Neural cell (in vitro differentiated cells): ENCODE results near the gene CDR2L. TPM values are rescaled to one million over a fixed set of nuclear protein-coding genes. Genes with fewer than 3 reads are reported as not detected.

Experiments used
- H2AFZ ChIP-seq: fragments of 200-600, 300-800 bp; sonication (generic), shearing (Covaris generic); 2 replicates; pipeline ENCODE4 v1.6.0; 2014; ENCODE audit warnings: low read depth, mild to moderate bottlenecking, antibody characterized with exemption, low read length, moderate library complexity
- H3F3A ChIP-seq: fragments of 200-600 bp; shearing (Covaris generic); 2 replicates; pipeline ENCODE4 v1.6.1; 2016; ENCODE audit warnings: mild to moderate bottlenecking, moderate library complexity, mixed read lengths, antibody characterized with exemption, low read length; ENCODE audit not compliant: insufficient read depth, poor library complexity, severe bottlenecking
- H3K27ac ChIP-seq: fragments of 200-600, 300-800 bp; sonication (generic), shearing (Covaris generic); 2 replicates; pipeline ENCODE4 v1.5.1; 2014; ENCODE audit warnings: mild to moderate bottlenecking, low read length, moderate library complexity
- H3K27me3 ChIP-seq: fragments of 300-800, 200-600 bp; sonication (generic), shearing (Covaris generic); 2 replicates; pipeline ENCODE4 v1.6.0; 2014; ENCODE audit warnings: mild to moderate bottlenecking, low read depth, low read length, moderate library complexity; ENCODE audit not compliant: insufficient read depth
- H3K36me3 ChIP-seq: fragments of 300-800, 200-600 bp; sonication (generic), shearing (Covaris generic); 2 replicates; pipeline ENCODE4 v1.5.1; 2014; ENCODE audit warnings: mild to moderate bottlenecking, antibody characterized with exemption, low read length, moderate library complexity; ENCODE audit not compliant: insufficient read depth
- H3K4me2 ChIP-seq: fragments of 300-800, 200-600 bp; sonication (generic), shearing (Covaris generic); 2 replicates; pipeline ENCODE4 v1.6.0; 2014; ENCODE audit warnings: mild to moderate bottlenecking, low read length
- H3K4me3 ChIP-seq: fragments of 300-800, 200-600 bp; sonication (generic), shearing (Covaris generic); 2 replicates; pipeline ENCODE4 v1.5.1; 2014; ENCODE audit warnings: mild to moderate bottlenecking, low read length, moderate library complexity
- H3K79me2 ChIP-seq: fragments of 200-600 bp; shearing (Covaris generic); replicated peaks from 2 replicates; pipeline ENCODE4 v1.6.0; 2014; ENCODE audit warnings: mild to moderate bottlenecking, low read length, moderate library complexity; ENCODE audit not compliant: insufficient read depth
- H3K9ac ChIP-seq: fragments of 300-800, 200-600 bp; sonication (generic), shearing (Covaris generic); 2 replicates; pipeline ENCODE4 v1.6.1; 2016; ENCODE audit warnings: mild to moderate bottlenecking, low read length, mixed read lengths
- H3K9me2 ChIP-seq: fragments of 200-600 bp; shearing (Covaris generic); 2 replicates; pipeline ENCODE4 v1.6.1; 2016; ENCODE audit warnings: mild to moderate bottlenecking, low read length, mixed read lengths; ENCODE audit not compliant: insufficient read depth
- H3K9me3 ChIP-seq: fragments of 200-600, 300-800 bp; sonication (generic), shearing (Covaris generic); 2 replicates; pipeline ENCODE4 v1.6.1; 2016; ENCODE audit warnings: mild to moderate bottlenecking, mixed run types, low read length, moderate library complexity, mixed read lengths
- H4K20me1 ChIP-seq: fragments of 200-600 bp; shearing (Covaris generic); 2 replicates; pipeline ENCODE4 v1.6.1; 2016; ENCODE audit warnings: mild to moderate bottlenecking, mixed run types; ENCODE audit not compliant: insufficient read depth
- EP300 ChIP-seq: fragments of 450-650 bp; conservative IDR thresholded peaks from 2 replicates; pipeline ENCODE4 v1.6.1; 2014; ENCODE audit warnings: antibody characterized with exemption, mild to moderate bottlenecking, moderate library complexity; ENCODE audit not compliant: poor library complexity, severe bottlenecking
- EZH2 ChIP-seq: fragments of 200-600, 300-800 bp; shearing (Covaris generic), sonication (generic); IDR thresholded peaks from 2 replicates; pipeline ENCODE4 v1.6.1; 2014; ENCODE audit warnings: antibody characterized with exemption, low read length, borderline replicate concordance, mild to moderate bottlenecking; ENCODE audit not compliant: insufficient read depth, poor library complexity, severe bottlenecking
- MXI1 ChIP-seq: fragments of 450-650 bp; conservative IDR thresholded peaks from 2 replicates; pipeline ENCODE4 v1.6.1; 2014; ENCODE audit warnings: antibody characterized with exemption, mild to moderate bottlenecking; ENCODE audit not compliant: poor library complexity, severe bottlenecking
- POLR2AphosphoS5 ChIP-seq: IDR thresholded peaks from 2 replicates; pipeline ENCODE4 v1.6.1; 2012
- RAD21 ChIP-seq: fragments of 450-650 bp; conservative IDR thresholded peaks from 2 replicates; pipeline ENCODE4 v1.6.1; 2014; ENCODE audit warnings: antibody characterized with exemption, mild to moderate bottlenecking, moderate library complexity
- SMC3 ChIP-seq: fragments of 450-650 bp; conservative IDR thresholded peaks from 2 replicates; pipeline ENCODE4 v1.6.1; 2014; ENCODE audit warnings: antibody characterized with exemption, mild to moderate bottlenecking, moderate library complexity; ENCODE audit not compliant: poor library complexity
- TAF1 ChIP-seq: IDR thresholded peaks from 2 replicates; pipeline ENCODE4 v1.6.1; 2012; ENCODE audit warnings: low read depth
- polyA plus RNA-seq: library from polyadenylated mRNA; depleted of rRNA; stranded (reverse); fragments of >200 nt; gene quantifications from 2 replicates; pipeline ENCODE4 v1.2.3, GENCODE V29; 2014
- TF ChIP-seq, protein P1 (sequence below): fragments of 450-650 bp; IDR thresholded peaks from 2 replicates; pipeline ENCODE4 v1.5.1; 2014; ENCODE audit warnings: antibody characterized with exemption, mild to moderate bottlenecking, moderate library complexity; ENCODE audit not compliant: poor library complexity, severe bottlenecking
- TF ChIP-seq, protein P2 (sequence below): IDR thresholded peaks from 2 replicates; pipeline ENCODE4 v1.6.1; 2012; ENCODE audit warnings: borderline replicate concordance

Gene CDR2L
- polyA plus RNA-seq, 1 donor from 2014 or later = 8.1 TPM

DNA sequence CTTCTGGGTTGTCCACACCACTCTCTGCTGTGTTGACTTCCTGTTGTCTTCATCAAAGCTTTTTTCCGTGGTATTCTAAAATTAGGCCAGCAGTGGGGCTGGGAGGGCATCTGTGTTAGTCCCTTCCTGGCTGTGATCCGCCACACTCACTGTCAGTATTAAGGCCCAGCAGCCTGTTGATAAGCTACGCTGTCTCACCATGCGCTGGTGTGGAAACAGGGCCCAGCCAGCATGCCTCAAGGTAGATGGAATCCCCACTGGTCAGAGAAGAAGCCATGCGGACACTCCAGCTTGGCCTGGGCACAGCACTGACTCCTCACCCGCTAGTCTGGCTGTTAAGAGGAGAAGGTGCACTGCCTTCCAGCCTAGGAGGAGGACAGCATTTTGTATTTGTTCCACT lies 11.4 kb downstream of the CDR2L start:
- TF ChIP-seq SMC3 (no peak), MXI1 (no peak), POLR2AphosphoS5 (no peak), EP300 (no peak)
- TF ChIP-seq, protein P1, sequence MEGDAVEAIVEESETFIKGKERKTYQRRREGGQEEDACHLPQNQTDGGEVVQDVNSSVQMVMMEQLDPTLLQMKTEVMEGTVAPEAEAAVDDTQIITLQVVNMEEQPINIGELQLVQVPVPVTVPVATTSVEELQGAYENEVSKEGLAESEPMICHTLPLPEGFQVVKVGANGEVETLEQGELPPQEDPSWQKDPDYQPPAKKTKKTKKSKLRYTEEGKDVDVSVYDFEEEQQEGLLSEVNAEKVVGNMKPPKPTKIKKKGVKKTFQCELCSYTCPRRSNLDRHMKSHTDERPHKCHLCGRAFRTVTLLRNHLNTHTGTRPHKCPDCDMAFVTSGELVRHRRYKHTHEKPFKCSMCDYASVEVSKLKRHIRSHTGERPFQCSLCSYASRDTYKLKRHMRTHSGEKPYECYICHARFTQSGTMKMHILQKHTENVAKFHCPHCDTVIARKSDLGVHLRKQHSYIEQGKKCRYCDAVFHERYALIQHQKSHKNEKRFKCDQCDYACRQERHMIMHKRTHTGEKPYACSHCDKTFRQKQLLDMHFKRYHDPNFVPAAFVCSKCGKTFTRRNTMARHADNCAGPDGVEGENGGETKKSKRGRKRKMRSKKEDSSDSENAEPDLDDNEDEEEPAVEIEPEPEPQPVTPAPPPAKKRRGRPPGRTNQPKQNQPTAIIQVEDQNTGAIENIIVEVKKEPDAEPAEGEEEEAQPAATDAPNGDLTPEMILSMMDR = no peak
- TF ChIP-seq, protein P2, sequence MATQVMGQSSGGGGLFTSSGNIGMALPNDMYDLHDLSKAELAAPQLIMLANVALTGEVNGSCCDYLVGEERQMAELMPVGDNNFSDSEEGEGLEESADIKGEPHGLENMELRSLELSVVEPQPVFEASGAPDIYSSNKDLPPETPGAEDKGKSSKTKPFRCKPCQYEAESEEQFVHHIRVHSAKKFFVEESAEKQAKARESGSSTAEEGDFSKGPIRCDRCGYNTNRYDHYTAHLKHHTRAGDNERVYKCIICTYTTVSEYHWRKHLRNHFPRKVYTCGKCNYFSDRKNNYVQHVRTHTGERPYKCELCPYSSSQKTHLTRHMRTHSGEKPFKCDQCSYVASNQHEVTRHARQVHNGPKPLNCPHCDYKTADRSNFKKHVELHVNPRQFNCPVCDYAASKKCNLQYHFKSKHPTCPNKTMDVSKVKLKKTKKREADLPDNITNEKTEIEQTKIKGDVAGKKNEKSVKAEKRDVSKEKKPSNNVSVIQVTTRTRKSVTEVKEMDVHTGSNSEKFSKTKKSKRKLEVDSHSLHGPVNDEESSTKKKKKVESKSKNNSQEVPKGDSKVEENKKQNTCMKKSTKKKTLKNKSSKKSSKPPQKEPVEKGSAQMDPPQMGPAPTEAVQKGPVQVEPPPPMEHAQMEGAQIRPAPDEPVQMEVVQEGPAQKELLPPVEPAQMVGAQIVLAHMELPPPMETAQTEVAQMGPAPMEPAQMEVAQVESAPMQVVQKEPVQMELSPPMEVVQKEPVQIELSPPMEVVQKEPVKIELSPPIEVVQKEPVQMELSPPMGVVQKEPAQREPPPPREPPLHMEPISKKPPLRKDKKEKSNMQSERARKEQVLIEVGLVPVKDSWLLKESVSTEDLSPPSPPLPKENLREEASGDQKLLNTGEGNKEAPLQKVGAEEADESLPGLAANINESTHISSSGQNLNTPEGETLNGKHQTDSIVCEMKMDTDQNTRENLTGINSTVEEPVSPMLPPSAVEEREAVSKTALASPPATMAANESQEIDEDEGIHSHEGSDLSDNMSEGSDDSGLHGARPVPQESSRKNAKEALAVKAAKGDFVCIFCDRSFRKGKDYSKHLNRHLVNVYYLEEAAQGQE = no peak
- no peak overlapping the region for H3K4me2 ChIP-seq
- H3K9me2 ChIP-seq = no peaks in the 10 kb centered on the region
- no peaks in the 10 kb centered on the region for H3K9me3 ChIP-seq
- peaks cover 4% of the 10 kb centered on the region for H3K79me2 ChIP-seq
- H3K4me3 ChIP-seq = no peak overlapping the region
- H2AFZ ChIP-seq = no peak overlapping the region
- H3K36me3 ChIP-seq = no peaks in the 10 kb centered on the region
- no peak overlapping the region for H3K27ac ChIP-seq
- no peaks in the 10 kb centered on the region for H3K27me3 ChIP-seq
- no peaks in the 10 kb centered on the region for H4K20me1 ChIP-seq
- no peaks in the 10 kb centered on the region for H3F3A ChIP-seq
- no peak overlapping the region for H3K9ac ChIP-seq

DNA sequence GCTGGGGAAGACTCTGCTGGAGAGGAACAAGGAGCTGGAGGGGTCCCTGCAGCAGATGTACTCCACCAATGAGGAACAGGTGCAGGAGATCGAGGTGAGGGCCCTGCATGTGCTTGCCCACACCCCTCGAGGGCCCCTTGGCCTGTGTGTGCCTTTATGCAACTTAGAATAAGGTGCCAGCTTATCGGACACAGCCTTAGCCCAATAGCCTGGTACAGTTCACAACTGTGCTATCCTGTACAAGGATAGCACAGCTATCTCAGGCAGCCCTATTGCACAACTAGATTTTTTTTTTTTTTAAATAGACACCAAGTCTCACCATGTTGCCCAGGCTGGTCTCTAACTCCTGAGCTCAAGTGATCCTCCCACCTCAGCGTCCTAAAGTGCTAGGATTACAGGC lies 12.1 kb downstream of the CDR2L start:
- no peak overlapping the region for H3K9ac ChIP-seq
- H3K9me3 ChIP-seq = no peaks in the 10 kb centered on the region
- H3K9me2 ChIP-seq = no peaks in the 10 kb centered on the region
- H3K27ac ChIP-seq = no peak overlapping the region
- no peaks in the 10 kb centered on the region for H3F3A ChIP-seq
- H3K4me2 ChIP-seq = no peak overlapping the region
- no peak overlapping the region for H3K4me3 ChIP-seq
- no peak overlapping the region for H2AFZ ChIP-seq
- no peaks in the 10 kb centered on the region for H3K27me3 ChIP-seq
- no peaks in the 10 kb centered on the region for H3K36me3 ChIP-seq
- TF ChIP-seq, protein P2 = no peak
- no peak for TF ChIP-seq SMC3
- TF ChIP-seq, protein P1 = no peak
- TF ChIP-seq MXI1 = no peak
- no peak for TF ChIP-seq EZH2
- TF ChIP-seq RAD21 = no peak
- TF ChIP-seq TAF1 = no peak
- TF ChIP-seq EP300 = no peak
- TF ChIP-seq POLR2AphosphoS5 = no peak
- no peaks in the 10 kb centered on the region for H3K79me2 ChIP-seq
- H4K20me1 ChIP-seq = no peaks in the 10 kb centered on the region
